NCI-H345 treated with DMSO at 0.1 percent for 48 hours (cell line): ENCODE data around the gene ZC3HAV1L.

Experiments used
- DNase-seq: peaks from one replicate; lab custom pipeline; 2025; ENCODE audit not compliant: unreplicated experiment; lab: John Stamatoyannopoulos, UW

Gene ZC3HAV1L, protein sequence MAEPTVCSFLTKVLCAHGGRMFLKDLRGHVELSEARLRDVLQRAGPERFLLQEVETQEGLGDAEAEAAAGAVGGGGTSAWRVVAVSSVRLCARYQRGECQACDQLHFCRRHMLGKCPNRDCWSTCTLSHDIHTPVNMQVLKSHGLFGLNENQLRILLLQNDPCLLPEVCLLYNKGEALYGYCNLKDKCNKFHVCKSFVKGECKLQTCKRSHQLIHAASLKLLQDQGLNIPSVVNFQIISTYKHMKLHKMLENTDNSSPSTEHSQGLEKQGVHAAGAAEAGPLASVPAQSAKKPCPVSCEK

DNA sequence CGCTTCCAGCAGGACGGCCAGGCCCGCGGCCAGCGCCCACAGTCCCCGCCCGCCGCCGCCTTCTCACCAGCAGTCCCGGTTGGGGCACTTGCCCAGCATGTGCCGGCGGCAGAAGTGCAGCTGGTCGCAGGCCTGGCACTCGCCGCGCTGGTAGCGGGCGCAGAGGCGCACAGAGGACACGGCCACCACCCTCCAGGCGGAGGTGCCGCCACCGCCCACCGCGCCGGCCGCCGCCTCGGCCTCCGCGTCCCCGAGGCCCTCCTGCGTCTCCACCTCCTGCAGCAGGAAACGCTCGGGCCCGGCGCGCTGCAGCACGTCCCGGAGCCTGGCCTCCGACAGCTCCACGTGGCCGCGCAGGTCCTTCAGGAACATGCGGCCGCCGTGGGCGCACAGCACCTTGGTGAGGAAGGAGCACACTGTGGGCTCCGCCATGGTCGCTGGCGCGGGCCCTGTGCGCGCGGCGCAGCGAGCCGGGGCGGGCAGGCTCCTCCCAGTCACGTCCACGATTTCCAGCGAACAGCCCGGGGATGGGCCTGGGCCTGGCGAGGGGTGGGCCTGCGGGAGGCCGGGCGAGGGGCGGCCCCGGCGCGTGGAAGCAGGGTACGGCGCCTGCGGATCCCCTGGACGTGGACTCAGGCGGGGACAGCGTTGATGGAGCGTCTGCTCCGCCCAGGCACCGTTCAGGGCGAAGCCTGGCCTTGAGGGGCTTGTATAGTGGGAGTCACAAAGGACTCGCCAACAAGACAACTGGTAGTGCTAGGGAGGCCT is at the start of gene ZC3HAV1L:
Gene ZC3HAV1L, minus strand, starts transcription at position 457 of the 768 bp plus-strand sequence. Its CDS starts 25 bp downstream, at position 432.
- peak; percentile 47 for DNase-seq

DNA sequence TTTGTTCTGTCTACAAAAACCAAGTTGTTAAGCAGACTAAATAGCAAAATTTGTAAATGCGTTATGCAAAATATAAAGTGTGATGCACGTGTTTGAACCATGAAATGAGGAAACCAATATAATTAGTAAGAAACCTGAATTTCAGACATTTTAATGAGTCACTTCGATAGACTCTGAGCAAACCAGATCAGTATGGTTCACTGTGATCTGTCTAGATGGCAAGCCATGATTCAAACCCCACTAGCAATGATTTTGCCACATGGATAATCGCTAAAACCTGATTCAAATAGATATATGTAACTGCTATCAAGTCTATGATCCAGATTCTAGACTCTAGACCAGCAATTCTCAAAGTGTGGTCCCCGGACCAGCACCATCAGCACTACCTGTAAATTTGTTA is 48.9 kb upstream of the ZC3HAV1L start:
- no peak for DNase-seq

DNA sequence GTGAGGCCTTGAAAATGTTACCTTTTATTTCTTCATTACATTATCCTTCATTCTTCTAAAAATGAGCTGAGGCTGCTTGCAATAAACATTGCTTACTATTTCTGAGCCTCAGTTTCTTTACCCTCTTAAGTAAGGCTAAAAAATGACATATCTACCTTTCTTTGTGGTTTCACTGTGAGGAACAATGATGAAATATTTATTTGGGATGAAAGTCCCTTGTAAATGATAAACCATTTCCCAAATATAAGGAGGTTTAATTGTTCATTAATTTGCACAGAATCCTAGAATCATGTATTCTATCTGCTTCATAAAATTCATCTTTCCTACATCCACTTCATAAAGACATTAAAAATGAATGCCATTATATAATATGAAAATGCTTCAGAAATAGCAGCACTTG is 45.7 kb upstream of the ZC3HAV1L start:
- DNase-seq, result no peak

DNA sequence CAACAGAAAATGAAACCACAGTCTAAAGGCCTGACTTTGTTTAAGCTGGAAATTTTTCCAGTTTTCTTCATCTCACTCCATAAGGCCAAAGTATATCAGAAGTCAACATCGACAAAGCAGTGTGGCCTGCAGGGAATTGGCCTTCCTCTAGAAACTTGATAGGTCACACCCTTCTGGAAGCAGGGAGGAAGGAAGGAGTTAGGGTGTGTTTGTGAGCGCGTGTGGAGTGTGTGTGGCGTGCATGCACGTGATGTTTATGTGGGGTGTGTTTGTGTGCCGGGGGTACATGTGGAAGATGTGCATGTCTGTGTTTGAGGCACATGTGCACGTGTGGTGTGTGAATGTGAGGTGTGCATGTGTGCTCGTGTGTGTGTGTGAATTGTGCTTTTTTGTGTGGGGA is 45.1 kb upstream of the ZC3HAV1L start:
- DNase-seq, result no peak

DNA sequence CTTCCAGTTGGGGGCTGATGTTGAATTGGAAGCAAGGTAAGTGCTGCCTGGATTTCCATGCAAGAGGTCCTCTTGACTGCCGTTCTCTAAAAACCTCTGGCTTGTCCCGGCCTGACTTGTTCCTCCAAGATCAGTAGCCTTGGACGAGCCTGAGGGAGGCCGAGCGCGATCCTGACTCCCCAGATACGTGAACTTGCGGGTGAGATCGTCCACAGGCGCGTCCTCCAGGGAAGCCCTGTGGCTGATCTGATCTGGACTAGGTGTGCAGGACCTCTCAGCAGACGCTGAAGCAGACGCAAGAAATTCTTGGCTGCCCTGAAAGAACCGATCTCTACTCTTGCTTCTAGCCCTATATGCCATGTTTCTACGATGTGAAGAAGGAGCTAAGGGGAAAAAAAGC is 44.0 kb upstream of the ZC3HAV1L start:
- DNase-seq, result no peak

DNA sequence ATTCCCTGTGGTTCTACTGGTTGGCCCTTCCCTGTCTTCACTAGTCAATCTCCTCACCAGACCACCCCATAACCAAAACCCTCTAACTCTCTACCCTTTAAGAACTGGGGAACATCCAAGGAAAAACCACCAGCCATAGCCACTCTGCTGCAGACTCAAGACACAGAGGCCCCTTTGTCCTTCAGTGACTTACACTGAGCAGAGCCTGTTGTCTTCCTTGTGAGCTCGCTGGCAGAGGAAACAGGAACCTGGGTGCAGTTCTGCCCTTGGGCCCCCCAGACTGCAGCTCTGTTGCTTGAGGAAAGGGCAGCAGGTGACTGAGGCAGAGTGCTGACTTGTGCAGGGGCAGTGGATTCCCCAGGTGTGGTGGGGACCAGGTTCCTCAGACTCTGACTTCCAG is 43.1 kb upstream of the ZC3HAV1L start:
- no peak for DNase-seq

DNA sequence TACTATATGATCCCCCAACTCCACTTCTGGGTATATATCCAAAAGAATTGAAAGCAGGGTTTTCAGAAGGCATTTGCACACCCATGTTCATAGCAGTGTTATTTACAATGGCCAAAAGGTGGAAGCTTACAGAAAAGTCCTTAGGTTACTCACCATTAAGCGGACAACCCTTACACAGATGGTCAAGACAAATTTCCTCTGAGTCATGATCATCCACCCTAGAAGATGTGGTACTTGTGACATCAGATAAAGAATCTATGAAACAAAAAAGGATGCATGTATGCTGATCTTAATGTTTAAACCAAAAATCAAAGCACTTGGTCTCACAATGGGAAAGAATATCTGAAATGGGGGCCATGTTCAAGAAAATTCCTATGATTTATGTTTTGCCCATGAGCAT is 42.6 kb upstream of the ZC3HAV1L start:
- DNase-seq, result no peak

DNA sequence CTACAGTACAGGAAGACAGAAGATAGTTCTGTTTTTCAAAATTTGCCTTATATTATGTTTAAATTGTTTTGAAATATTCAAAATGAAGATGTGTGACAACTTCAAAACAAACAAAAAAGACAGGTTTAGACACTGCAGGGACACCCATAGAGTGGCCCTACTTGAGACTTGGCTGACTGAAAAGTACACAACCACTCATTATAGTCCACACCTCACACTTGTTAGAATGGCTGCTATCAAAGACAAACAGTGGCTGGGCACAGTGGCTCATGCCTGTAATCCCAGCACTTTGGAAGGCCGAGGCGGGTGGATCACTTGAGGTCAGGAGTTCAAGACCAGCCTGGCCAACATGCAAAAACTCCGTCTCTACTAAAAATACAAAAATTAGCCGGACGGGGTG is 41.9 kb upstream of the ZC3HAV1L start:
- DNase-seq, result peak; percentile 27

DNA sequence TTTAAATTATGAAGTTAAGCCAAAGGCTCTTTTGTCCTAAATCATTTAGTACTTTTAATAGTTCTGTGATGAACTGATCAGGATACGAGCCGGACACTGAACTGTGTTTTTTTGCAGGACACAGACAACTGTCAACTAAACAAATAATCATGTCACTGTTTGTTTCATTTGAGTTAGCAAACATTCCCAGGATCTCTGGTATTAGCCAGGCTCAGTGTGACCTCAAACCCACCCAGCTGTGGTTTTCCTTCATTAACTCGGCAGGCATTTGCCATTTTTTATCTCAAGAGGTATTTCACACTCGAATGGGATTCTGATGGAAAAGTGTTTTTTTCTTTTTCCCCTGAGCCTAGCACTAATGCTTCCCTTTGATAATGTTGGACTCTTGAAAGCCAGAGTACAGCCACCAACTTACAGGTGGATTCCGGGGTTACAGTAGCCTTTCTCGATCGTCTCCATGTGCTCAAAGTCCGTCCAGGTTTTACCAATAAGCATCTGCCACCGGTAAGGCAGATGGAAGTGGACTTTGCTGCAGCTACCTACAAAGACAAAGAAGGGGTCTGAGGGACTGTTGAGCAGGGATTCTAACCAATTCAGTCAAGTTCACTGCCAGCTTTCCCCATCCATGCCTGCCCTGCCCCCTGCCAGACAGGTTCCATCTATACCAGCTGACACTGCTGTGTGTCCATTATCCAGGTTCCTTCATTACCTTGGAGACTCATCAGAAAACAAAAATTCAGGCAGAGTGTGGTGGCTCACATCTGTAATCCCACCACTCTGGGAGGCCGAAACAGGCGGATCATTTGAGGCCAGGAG is 40.2 kb upstream of the ZC3HAV1L start:
- no peak for DNase-seq

DNA sequence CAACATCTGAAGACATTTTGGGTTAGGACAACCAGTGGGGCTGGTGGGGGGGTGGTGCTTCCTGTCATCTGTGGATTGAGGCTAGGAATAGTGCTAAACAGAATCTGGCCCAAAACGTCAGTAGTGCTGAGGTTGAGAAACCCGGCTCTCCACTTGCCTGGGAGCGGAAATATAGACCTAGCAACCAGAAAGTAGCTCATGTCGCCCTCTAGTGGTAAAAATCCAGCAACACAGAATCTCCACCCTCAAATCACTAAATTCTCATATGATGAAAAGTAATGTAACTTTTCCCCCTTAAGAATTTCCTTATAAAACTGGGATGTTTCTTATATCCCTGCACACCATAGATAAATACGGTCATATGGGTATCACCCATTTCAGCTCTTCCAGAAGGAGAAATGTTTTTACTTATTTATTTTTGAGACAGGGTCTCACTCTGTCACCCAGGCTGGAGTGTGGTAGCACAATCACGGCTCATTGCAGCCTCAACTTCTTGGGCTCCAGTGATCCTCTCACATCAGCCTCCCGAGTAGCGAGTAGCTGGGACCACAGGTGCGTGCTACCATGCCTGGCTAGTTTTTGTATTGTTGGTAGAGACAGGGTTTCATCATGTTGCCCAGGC is 39.3 kb upstream of the ZC3HAV1L start:
- DNase-seq, result peak; percentile 33

DNA sequence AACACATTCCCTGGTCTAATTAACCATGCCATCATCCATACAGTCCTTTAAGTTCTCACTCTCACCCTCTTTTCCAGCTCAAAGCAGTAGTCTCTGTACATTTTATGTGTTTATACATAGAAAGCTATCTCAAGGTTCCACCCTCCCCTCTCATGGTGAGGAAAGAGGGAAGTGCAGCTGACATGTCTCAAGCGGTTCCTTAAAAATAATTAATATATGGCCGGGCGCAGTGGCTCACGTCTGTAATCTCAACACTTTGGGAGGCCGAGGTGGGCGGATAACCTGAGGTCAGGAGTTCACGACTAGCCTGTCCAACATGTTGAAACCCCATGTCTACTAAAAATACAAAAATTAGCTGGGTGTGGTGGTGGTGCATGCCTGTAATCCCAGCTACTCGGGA is 37.0 kb upstream of the ZC3HAV1L start:
- no peak for DNase-seq

DNA sequence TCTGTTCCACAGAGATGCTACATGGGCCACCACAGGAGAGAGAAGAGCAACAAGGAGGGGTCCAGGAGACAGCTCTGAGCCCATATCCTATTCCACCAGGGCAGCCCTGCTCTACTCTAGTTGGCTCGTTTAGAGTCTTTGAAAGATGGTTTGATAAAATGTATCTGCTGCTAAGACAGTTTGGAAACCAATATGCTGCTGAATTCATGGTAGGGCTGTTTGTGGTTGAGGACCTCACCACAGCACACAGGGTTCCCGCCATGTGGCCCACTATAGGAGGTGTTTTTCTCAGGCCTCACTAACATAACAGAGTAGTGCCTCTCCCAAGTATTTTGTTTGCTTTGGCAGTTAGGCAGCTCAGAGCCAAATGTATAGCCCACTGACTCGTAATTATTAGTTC is 35.8 kb upstream of the ZC3HAV1L start:
- DNase-seq, result no peak

DNA sequence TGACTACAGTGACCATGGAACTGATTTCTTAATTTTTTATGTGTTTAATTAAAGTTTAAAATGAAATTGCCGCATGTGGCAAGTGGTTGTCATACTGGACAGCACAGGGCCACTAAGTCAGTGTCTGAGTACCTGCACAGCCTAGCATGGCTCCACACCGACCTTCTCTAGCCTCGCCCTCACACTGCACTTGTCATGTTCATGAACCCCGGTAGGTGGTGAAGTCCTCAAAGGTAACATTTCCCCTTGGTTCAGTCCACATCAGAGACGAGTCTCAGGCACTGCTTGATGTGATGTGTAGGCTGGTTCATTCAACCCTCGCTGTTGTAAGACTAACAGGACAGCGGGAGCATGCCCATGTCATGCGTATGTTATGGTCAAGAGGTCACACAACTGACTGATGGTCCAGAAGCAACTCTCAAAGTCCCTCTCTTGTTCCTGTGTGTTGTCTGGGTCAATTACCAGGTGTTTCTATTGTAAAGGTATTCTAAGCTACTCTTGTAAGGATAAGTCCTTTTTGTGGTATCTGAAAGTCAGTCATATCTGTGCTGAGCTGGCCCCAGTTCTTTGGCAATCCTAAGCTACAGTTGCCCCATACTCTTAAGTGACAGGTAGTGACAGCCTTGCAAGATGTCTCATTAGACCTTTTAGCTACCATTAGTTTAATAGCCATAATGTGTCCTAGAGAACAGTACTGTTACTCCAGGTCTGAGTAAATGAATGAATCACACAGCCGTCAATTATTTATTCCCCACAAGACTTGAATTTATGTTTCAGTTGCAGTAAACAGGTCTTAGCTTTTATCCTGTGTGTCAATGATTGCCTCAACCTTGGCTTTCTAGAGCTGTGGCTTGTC is 32.9 kb upstream of the ZC3HAV1L start:
- DNase-seq, result no peak

DNA sequence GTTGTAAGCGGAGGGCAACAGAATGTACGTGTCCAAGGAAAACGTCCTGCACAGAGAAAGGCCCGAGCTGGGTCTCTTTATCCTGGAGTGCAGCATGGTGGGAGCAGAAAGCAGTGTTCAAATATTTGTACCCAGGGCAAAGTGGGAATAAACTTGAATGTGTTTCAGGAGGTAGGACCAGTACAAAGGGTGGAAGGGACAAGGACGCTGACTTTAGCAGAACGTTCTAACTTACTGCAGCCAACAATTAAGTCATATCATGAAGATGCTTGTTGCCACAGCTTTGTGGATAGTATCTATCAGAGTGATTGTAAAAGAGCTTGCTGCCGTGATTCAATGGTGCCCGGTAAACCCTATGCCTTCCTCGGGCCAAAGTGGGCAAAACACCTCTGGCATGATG is 30.5 kb upstream of the ZC3HAV1L start:
- no peak for DNase-seq

DNA sequence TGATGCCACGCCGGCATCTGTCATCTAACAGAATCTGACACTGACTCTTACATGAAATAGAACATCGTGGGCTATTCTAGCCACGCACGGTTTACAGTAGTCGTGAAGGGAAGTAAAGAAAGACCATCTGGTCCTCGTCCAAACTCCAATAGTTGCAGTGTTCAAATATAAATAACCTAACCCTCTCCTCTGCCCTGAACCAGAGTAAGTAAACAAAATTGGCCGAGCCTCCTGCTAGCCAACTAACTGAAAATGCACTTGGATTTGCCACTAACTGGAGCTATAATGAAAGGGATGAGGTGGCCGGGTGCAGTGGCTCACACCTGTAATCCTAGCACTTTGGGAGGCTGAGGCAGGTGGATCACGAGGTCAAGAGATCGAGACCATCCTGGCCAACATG is 29.5 kb upstream of the ZC3HAV1L start:
- no peak for DNase-seq

DNA sequence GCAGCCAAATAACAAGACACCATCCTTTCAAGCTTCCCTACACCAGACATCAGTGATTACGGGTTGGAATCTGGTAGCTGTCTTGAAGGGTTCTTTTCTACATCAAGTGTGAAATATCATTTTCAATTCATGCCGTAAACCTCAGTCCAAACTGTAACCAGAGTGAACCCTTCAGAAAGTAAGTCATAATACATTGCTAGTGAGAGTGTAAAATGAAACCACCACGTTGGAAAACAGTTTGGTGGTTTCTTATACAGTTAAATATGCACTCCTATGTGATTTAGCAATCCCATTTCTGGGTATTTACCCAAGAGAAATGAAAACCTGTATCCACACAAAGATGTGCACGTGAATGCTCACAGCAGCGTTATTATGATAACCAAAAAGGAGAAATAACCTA is 25.6 kb upstream of the ZC3HAV1L start:
- DNase-seq, result no peak

DNA sequence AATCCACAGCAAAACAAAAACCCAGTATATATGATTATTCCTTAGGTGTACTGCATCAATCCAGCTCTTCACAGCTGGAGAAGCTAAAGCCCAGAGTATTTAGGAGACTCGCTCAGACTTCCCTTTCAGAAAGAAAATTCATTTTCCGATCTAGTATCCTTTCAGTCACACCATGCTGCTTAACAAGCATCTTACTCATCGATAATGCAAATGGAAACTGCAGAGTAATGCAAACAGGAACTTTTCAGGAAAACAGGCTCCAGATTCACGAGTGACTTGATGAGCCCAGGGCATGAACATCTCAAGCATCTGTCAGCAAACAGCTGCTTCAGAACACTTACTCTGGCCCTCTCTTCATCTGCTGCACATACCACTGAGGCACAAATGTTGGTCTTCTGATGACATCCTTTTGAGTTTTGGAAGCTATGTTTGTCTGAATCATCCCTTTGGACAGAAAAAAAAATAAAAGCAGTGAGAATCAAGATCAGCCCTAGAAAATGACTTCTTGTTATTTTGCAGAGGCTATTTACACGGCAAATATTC is 24.9 kb upstream of the ZC3HAV1L start:
- no peak for DNase-seq

DNA sequence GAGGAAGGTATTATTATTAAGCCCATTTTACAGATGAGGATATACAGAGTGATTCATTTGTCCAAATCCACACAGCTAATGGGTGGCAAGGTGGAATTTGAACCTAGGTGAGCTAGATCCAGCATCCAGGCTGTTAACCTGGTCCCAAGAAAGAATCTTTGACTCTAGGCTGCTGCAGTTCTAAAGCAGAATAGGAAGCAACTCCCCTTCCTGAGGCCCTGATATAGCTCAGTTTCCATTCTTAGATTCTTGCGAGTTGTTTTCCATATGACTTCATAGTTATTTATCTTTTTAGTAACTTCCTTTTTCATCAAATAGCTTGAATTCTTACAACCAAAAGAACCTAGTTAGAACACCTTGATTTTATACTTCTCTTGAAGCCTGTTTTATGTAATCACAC is 24.1 kb upstream of the ZC3HAV1L start:
- no peak for DNase-seq

DNA sequence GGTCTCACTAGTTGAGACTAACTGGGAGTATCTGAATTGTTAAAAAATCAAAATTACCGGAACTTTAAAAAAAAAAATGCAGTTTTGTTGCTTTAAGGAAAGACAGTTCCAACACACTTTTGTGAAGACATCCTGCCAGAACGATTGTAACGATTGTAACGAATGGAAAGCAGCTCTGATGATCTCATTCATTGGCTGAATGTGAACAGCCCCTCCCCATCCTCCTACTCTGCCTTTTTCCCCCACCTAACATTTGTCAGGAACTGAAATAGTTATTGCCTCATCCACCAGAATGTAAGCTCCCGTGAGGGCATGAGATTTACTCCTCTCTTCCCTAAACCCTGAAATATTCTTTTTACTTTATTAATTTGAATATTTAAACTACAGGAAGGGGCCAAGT is 23.1 kb upstream of the ZC3HAV1L start:
- no peak for DNase-seq

DNA sequence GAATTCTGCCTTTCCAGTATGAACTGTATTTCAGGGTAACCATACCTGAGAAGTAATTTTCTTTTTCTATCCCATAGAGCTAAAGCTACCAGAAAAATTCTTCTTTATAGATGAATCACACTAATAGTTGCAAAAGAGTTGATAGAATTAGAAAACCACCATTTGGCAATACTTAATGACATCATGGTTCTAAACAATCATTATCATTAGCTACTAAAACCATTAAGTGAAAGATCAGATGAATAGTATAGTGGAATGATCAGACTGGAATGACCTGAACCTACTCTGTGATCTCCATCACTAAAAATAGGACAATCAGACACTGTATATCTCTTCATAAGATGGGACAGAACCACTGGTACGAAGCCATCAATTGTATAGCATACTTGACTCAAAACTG is 19.8 kb upstream of the ZC3HAV1L start:
- no peak for DNase-seq
